RPMI7951 (cell line): ENCODE data around the gene UPP2. TPM values are rescaled to one million over a fixed set of nuclear protein-coding genes. Genes with fewer than 3 reads are reported as not detected.
A peak's percentile ranks its signal among the peaks of the same experiment; 100 is the strongest.

Source experiments
- DNase-seq: peaks from one replicate; pipeline ENCODE4 v3.0.0-alpha.2; 2012; ENCODE audit warnings: low read depth
- total RNA-seq: library from RNA; depleted of rRNA; stranded (reverse); fragments of >200 nt; shearing (Covaris generic); gene quantifications from 2 replicates; pipeline ENCODE4 v1.2.3, GENCODE V29; 2014; rRNA removed

The UPP2 gene
- not detected in 2 replicates for total RNA-seq

GRCh38 chr2:158101384-158101926 lies at the start of gene UPP2:
TSS of gene UPP2 (plus strand) at chr2:158101876. CDS start at chr2:158102064, 188 bp downstream.
- no peak for DNase-seq

GRCh38 chr2:158052761-158053160 lies 48.9 kb upstream of the UPP2 start:
- no peak for DNase-seq

GRCh38 chr2:158056875-158057274 lies 44.8 kb upstream of the UPP2 start:
- no peak for DNase-seq

GRCh38 chr2:158060160-158060834 lies 41.4 kb upstream of the UPP2 start:
- DNase-seq, result no peak

GRCh38 chr2:158060835-158061435 lies 40.7 kb upstream of the UPP2 start:
- DNase-seq, result peak; percentile 84

GRCh38 chr2:158061763-158062162 lies 39.9 kb upstream of the UPP2 start:
- no peak for DNase-seq

- DNase-seq, result no peak
These were observed 35.5 kb upstream of the UPP2 start for GRCh38 chr2:158066046-158066713.

- DNase-seq, result no peak
These were observed 30.7 kb upstream of the UPP2 start for GRCh38 chr2:158071018-158071417.

- DNase-seq, result peak; percentile 8
These were observed 29.3 kb upstream of the UPP2 start for GRCh38 chr2:158072361-158072760.

- DNase-seq, result peak; percentile 33
These were observed 22.0 kb upstream of the UPP2 start for GRCh38 chr2:158079672-158080071.

- no peak for DNase-seq
These were observed 13.6 kb upstream of the UPP2 start for GRCh38 chr2:158088093-158088492.

GRCh38 chr2:158089322-158089721 lies 12.4 kb upstream of the UPP2 start:
- no peak for DNase-seq

GRCh38 chr2:158091647-158092046 lies 10.0 kb upstream of the UPP2 start:
- DNase-seq, result no peak

GRCh38 chr2:158094487-158095092 lies 7.1 kb upstream of the UPP2 start:
- DNase-seq, result no peak

- DNase-seq, result no peak
These were observed 6.4 kb upstream of the UPP2 start for GRCh38 chr2:158095269-158095668.

- no peak for DNase-seq
These were observed 5.8 kb upstream of the UPP2 start for GRCh38 chr2:158095912-158096311.

- DNase-seq, result no peak
These were observed 4.2 kb upstream of the UPP2 start for GRCh38 chr2:158097481-158097880.

- DNase-seq, result no peak
These were observed 3.5 kb upstream of the UPP2 start for GRCh38 chr2:158098178-158098577.

- peak; percentile 31 for DNase-seq
These were observed 2.0 kb upstream of the UPP2 start for GRCh38 chr2:158099716-158100115.

GRCh38 chr2:158100411-158100810 lies 1.3 kb upstream of the UPP2 start:
- DNase-seq, result no peak

- DNase-seq, result peak; percentile 18
These were observed 770 bp downstream of the UPP2 start for GRCh38 chr2:158102446-158102845.

GRCh38 chr2:158103411-158104012 lies 1.8 kb downstream of the UPP2 start:
- DNase-seq, result no peak
